NT2/D1 (cell line): Measurements from ENCODE around the gene OPCML.

ENCODE experiments used
- SUZ12 ChIP-seq: IDR thresholded peaks from 2 replicates; pipeline ENCODE4 v1.6.1; 2011; ENCODE audit not compliant: insufficient read length, insufficient read depth; ENCODE audit errors: extremely low read depth
- YY1 ChIP-seq: IDR thresholded peaks from 2 replicates; pipeline ENCODE4 v1.6.1; 2011; ENCODE audit not compliant: insufficient read length, insufficient read depth

GRCh38 chr11:132957881-132958280, 574.4 kb downstream of the OPCML start:
- no peak for TF ChIP-seq YY1
- TF ChIP-seq SUZ12 = no peak
